GM12878 (cell line): ENCODE measurements around the gene PRDM4. TPM values are rescaled to one million over a fixed set of nuclear protein-coding genes. Genes with fewer than 3 reads are reported as not detected.
A peak's percentile ranks its signal among the peaks of the same experiment; 100 is the strongest.

Experiments used
- ATAC-seq: fragments of 200-7000 bp; cut with Tn5 transposase; 3 replicates; pipeline ENCODE4 v1.9.1; 2020; ENCODE audit warnings: mild to moderate bottlenecking, moderate library complexity
- BruUV-seq: library from RNA; stranded (reverse); fragments of 400-500 nt; replicated peaks from 2 replicates; lab custom pipeline; 2021; lab: Mats Ljungman, UMichigan
- CTCF ChIA-PET: fragments of 300-600 bp; sonication (Branson Sonifier 250); formaldehyde crosslinking; extraction: SDS; loops from one replicate; lab custom pipeline; 2021; ENCODE audit warnings: inconsistent platforms; lab: Yijun Ruan, JAX
- POLR2A ChIA-PET: fragments of 350-600 bp; formaldehyde crosslinking; extraction: SDS; loops from one replicate; lab custom pipeline; 2021; ENCODE audit warnings: inconsistent platforms; lab: Charles Lee
- RAD21 ChIA-PET: fragments of 300-600 bp; sonication (Branson Sonifier 250); formaldehyde crosslinking; loops from one replicate; lab custom pipeline; 2023; ENCODE audit warnings: antibody characterized with exemption; ENCODE audit not compliant: unreplicated experiment; lab: Charles Lee
- SMC1A ChIA-PET: fragments of 300-600 bp; sonication (Branson Sonifier 250); formaldehyde crosslinking; loops from one replicate; lab custom pipeline; 2023; ENCODE audit not compliant: unreplicated experiment, uncharacterized antibody; lab: Charles Lee
- DNase-seq: peaks from one replicate; pipeline ENCODE4 v3.0.0-alpha.2; 2011; ENCODE audit warnings: low read depth, low spot score
- FAIRE-seq: peaks from 3 replicates; lab custom pipeline; 2011; peaks lifted over from hg19 to GRCh38; lab: Jason Lieb, UNC
- H2AFZ ChIP-seq: 2 replicates; pipeline ENCODE4 v1.6.0; 2011; ENCODE audit warnings: low read depth, low read length, control low read depth; ENCODE audit not compliant: control insufficient read depth
- H3K27ac ChIP-seq: 2 replicates; pipeline ENCODE4 v1.5.1; 2011; ENCODE audit warnings: control low read depth; ENCODE audit not compliant: control insufficient read depth, insufficient read depth
- H3K27me3 ChIP-seq, 2 experiments: replicated peaks in 1 of 2; 2 replicates each; pipeline versions ENCODE4 v1.6.0 to v1.6.1; 2011; ENCODE audit warnings: low read length in 1 of 2; ENCODE audit not compliant: control insufficient read depth in 2 of 2, insufficient read depth in 2 of 2
- H3K36me3 ChIP-seq, 2 experiments: 2 replicates each; pipeline ENCODE4 v1.5.1; 2011; ENCODE audit warnings: low read length in 1 of 2; ENCODE audit not compliant: control insufficient read depth in 2 of 2, insufficient read depth in 2 of 2
- H3K4me1 ChIP-seq: 2 replicates; pipeline ENCODE4 v1.6.1; 2011; ENCODE audit warnings: mild to moderate bottlenecking, low read length, moderate library complexity, mixed read lengths; ENCODE audit not compliant: control insufficient read depth, insufficient read depth
- H3K4me2 ChIP-seq: 2 replicates; pipeline ENCODE4 v1.6.0; 2011; ENCODE audit warnings: control low read depth; ENCODE audit not compliant: control insufficient read depth, insufficient read depth
- H3K4me3 ChIP-seq: fragments of 200-600 bp; sonication (generic); 2 replicates; pipeline ENCODE4 v1.5.1; 2016
- H3K79me2 ChIP-seq: 2 replicates; pipeline ENCODE4 v1.6.0; 2011; ENCODE audit warnings: low read length; ENCODE audit not compliant: control insufficient read depth, insufficient read depth
- H3K9ac ChIP-seq: 2 replicates; pipeline ENCODE4 v1.8.0; 2011; ENCODE audit warnings: low read length, control low read depth, mixed read lengths; ENCODE audit not compliant: control insufficient read depth, insufficient read depth
- H3K9me3 ChIP-seq: replicated peaks from 3 replicates; pipeline ENCODE4 v1.5.1; 2011; ENCODE audit warnings: mild to moderate bottlenecking, low read length; ENCODE audit not compliant: control insufficient read depth, insufficient read depth
- H4K20me1 ChIP-seq: 2 replicates; pipeline ENCODE4 v1.6.0; 2011; ENCODE audit not compliant: control insufficient read depth, insufficient read depth
- BMI1 ChIP-seq: fragments of 450-650 bp; IDR thresholded peaks from 2 replicates; pipeline ENCODE4 v1.6.1; 2016; ENCODE audit warnings: mild to moderate bottlenecking, moderate library complexity, borderline replicate concordance
- CBX5 ChIP-seq: sonication (generic); IDR thresholded peaks from 2 replicates; pipeline ENCODE4 v1.6.1; 2016; ENCODE audit warnings: low read depth, moderate library complexity, mild to moderate bottlenecking, inconsistent platforms
- CHD2 ChIP-seq: IDR thresholded peaks from 2 replicates; pipeline ENCODE4 v1.6.1; 2011; ENCODE audit warnings: low read depth, low read length, improper control_type of control experiment, borderline replicate concordance
- CREM ChIP-seq: IDR thresholded peaks from 2 replicates; pipeline ENCODE4 v1.6.1; 2014; ENCODE audit warnings: antibody characterized with exemption, low read depth
- FOXM1 ChIP-seq: IDR thresholded peaks from 2 replicates; pipeline ENCODE4 v1.6.1; 2012; ENCODE audit warnings: low read depth, mild to moderate bottlenecking, inconsistent platforms, low read length, moderate library complexity
- HDGF ChIP-seq: fragments of 450-650 bp; IDR thresholded peaks from 2 replicates; pipeline ENCODE4 v1.6.1; 2016; ENCODE audit warnings: antibody characterized with exemption
- MEF2A ChIP-seq: IDR thresholded peaks from 2 replicates; pipeline ENCODE4 v1.6.1; 2011; ENCODE audit warnings: low read depth, mild to moderate bottlenecking, low read length, moderate library complexity; ENCODE audit not compliant: insufficient read depth
- MEF2B ChIP-seq: fragments of 450-650 bp; IDR thresholded peaks from 2 replicates; pipeline ENCODE4 v1.6.1; 2018; ENCODE audit warnings: mild to moderate bottlenecking, moderate library complexity; ENCODE audit not compliant: partially characterized antibody, poor library complexity, severe bottlenecking
- NBN ChIP-seq: fragments of 450-650 bp; IDR thresholded peaks from 2 replicates; pipeline ENCODE4 v1.6.1; 2016
- NR2C1 ChIP-seq: fragments of 450-650 bp; IDR thresholded peaks from 2 replicates; pipeline ENCODE4 v1.6.1; 2017; ENCODE audit warnings: antibody characterized with exemption, mild to moderate bottlenecking, moderate library complexity
- POLR2AphosphoS5 ChIP-seq: IDR thresholded peaks from 2 replicates; pipeline ENCODE4 v1.6.1; 2011; ENCODE audit warnings: mild to moderate bottlenecking, low read length, inconsistent platforms
- SREBF1 ChIP-seq: IDR thresholded peaks from 2 replicates; pipeline ENCODE4 v1.6.1; 2012; ENCODE audit warnings: mild to moderate bottlenecking, low read length
- SUZ12 ChIP-seq: fragments of 200-600 bp; sonication (generic); IDR thresholded peaks from one replicate; pipeline ENCODE4 v1.6.1; 2018; ENCODE audit warnings: antibody characterized with exemption, mild to moderate bottlenecking; ENCODE audit not compliant: unreplicated experiment
- ZNF622 ChIP-seq: fragments of 450-650 bp; IDR thresholded peaks from 2 replicates; pipeline ENCODE4 v1.6.1; 2017; ENCODE audit warnings: mild to moderate bottlenecking, inconsistent platforms
- WGBS: methylation state at CpG from one replicate; pipeline ENCODE4 v1.1.6; 2016; ENCODE audit warnings: low lambda C conversion rate; ENCODE audit not compliant: insufficient replicate concordance, insufficient coverage; ENCODE audit errors: missing lambda C conversion rate; 5-methylcytosine and 5-hydroxymethylcytosine counted together
- in situ Hi-C: fragments of 300-500 bp; cut with MboI; formaldehyde crosslinking; loops from 9 replicates; pipeline ENCODE4 v1.14.3; 2018; ENCODE audit warnings: mixed read lengths
- intact Hi-C: fragments of 100-400 bp; cut with micrococcal nuclease; formaldehyde crosslinking; loops from one replicate; pipeline ENCODE4 v1.14.2; 2022; ENCODE audit not compliant: unreplicated experiment
- polyA plus RNA-seq, 11 experiments: library from polyadenylated mRNA; depleted of rRNA in 4 of 11; unstranded in 6 of 11; stranded (reverse) in 5 of 11; fragments of >200 nt; fragmentation: Nextera tagmentation in 4 of 11; fragmentation: Illumina TruSeq in 1 of 11; extraction: Ambion mirVana in 4 of 11; extraction: Trizol in 1 of 11; gene quantifications; 1 replicate in 1 of 11; 2 replicates in 10 of 11; pipeline versions ENCODE4 v1.2.1 to v1.2.3, GENCODE V29; 2011 to 2016; ENCODE audit warnings: inconsistent platforms in 2 of 11, missing spikeins in 2 of 11, low read depth in 1 of 11
- total RNA-seq, 4 experiments: library from RNA; depleted of rRNA in 3 of 4; stranded (reverse); fragments of >200 nt in 3 of 4; fragmentation: Illumina TruSeq in 1 of 4; extraction: Trizol in 1 of 4; gene quantifications; 2 replicates each; pipeline versions ENCODE4 v1.2.1 to v1.2.3, GENCODE V29; 2013 to 2021
- TF ChIP-seq, protein P1 (sequence below): fragments of 450-650 bp; IDR thresholded peaks from 2 replicates; pipeline ENCODE4 v1.6.1; 2016; ENCODE audit warnings: mild to moderate bottlenecking
- TF ChIP-seq, protein P2 (sequence below): fragments of 450-650 bp; IDR thresholded peaks from 2 replicates; pipeline ENCODE4 v1.6.1; 2017; ENCODE audit warnings: mild to moderate bottlenecking
- TF ChIP-seq, protein P3 (sequence below): fragments of 450-650 bp; IDR thresholded peaks from 2 replicates; pipeline ENCODE4 v1.6.1; 2018; ENCODE audit warnings: mild to moderate bottlenecking, low read depth, moderate library complexity; ENCODE audit not compliant: partially characterized antibody
- TF ChIP-seq, protein P4 (sequence below): fragments of 450-650 bp; IDR thresholded peaks from 2 replicates; pipeline ENCODE4 v1.6.1; 2016; ENCODE audit warnings: mild to moderate bottlenecking

The PRDM4 gene
- total and polyA plus RNA-seq, 10 of the 15 experiments (the other 5 are each of a cell fraction or from before 2014, with no cell fraction given) = 5.1 to 22.2 (median 15.0) TPM

DNA sequence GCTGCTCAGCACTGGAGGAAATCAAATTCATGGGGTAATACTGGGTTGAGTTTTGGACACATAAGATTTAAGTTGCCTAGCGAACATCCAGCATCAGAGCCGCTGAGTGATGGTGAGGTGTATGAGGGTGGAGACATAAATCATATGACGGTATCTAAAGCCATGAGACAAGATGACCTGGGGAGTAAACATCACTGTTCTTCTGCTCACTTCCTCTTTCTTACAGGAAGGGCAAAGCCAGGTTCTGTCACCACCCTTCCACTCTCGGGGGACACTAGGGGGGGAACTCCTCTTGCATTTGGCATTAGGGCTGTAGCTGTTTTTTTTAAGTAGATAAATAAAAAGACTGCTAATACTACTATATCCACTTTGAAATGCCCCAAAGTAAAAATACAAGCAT lies 24.0 kb downstream of the PRDM4 start:
- intact Hi-C loops = no loop called here
- H3K9ac ChIP-seq = no peak overlapping the region
- CTCF ChIA-PET = interaction anchor here (0.6 to 3.3 kb wide), 9 partner anchors 22 to 303 kb away, joined by 3 to 24 read pairs (median 3); no protein-coding TSS in a partner anchor
- FAIRE-seq (peak; percentile 47), ATAC-seq (peak; percentile 100), DNase-seq (peak; percentile 57)
- 3% methylated on average over 4 of the region's 4 CpGs for WGBS
- RAD21 ChIA-PET = interaction anchor here (1.3 to 1.6 kb wide), 2 partner anchors 22 to 148 kb away, joined by 3 to 7 read pairs; no protein-coding TSS in a partner anchor
- SMC1A ChIA-PET = interaction anchor here (1.0 to 1.4 kb wide), 5 partner anchors 13 to 150 kb away, joined by 4 to 6 read pairs (median 5); no protein-coding TSS in a partner anchor
- H3K4me1 ChIP-seq = peaks cover 3% of the 10 kb centered on the region; the same call in 1 of the 2 replicates
- no peaks in the 10 kb centered on the region for H3K27me3 ChIP-seq
- in situ Hi-C loops = no loop called here
- H3K4me2 ChIP-seq = no peak overlapping the region
- no peak overlapping the region for H2AFZ ChIP-seq
- no peaks in the 10 kb centered on the region for H3K9me3 ChIP-seq
- no peak overlapping the region for H3K27ac ChIP-seq
- BruUV-seq = no TSS peak
- H3K36me3 ChIP-seq = peaks cover 4 to 27% of the 10 kb centered on the region in 2 experiments
- H3K79me2 ChIP-seq = no peaks in the 10 kb centered on the region
- H4K20me1 ChIP-seq = no peaks in the 10 kb centered on the region
- POLR2A ChIA-PET = interaction anchor here (0.5 kb wide), 1 partner anchor 93 kb away, joined by 4 read pairs; no protein-coding TSS in a partner anchor
- no peak overlapping the region for H3K4me3 ChIP-seq
- TF ChIP-seq, protein P1, sequence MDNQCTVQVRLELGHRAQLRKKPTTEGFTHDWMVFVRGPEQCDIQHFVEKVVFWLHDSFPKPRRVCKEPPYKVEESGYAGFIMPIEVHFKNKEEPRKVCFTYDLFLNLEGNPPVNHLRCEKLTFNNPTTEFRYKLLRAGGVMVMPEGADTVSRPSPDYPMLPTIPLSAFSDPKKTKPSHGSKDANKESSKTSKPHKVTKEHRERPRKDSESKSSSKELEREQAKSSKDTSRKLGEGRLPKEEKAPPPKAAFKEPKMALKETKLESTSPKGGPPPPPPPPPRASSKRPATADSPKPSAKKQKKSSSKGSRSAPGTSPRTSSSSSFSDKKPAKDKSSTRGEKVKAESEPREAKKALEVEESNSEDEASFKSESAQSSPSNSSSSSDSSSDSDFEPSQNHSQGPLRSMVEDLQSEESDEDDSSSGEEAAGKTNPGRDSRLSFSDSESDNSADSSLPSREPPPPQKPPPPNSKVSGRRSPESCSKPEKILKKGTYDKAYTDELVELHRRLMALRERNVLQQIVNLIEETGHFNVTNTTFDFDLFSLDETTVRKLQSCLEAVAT = no peak
- TF ChIP-seq, protein P2, sequence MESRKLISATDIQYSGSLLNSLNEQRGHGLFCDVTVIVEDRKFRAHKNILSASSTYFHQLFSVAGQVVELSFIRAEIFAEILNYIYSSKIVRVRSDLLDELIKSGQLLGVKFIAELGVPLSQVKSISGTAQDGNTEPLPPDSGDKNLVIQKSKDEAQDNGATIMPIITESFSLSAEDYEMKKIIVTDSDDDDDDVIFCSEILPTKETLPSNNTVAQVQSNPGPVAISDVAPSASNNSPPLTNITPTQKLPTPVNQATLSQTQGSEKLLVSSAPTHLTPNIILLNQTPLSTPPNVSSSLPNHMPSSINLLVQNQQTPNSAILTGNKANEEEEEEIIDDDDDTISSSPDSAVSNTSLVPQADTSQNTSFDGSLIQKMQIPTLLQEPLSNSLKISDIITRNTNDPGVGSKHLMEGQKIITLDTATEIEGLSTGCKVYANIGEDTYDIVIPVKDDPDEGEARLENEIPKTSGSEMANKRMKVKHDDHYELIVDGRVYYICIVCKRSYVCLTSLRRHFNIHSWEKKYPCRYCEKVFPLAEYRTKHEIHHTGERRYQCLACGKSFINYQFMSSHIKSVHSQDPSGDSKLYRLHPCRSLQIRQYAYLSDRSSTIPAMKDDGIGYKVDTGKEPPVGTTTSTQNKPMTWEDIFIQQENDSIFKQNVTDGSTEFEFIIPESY = no peak
- TF ChIP-seq CREM = peak; percentile 61; the same call in 1 of the 2 replicates
- no peak for TF ChIP-seq CHD2
- no peak for TF ChIP-seq ZNF622
- TF ChIP-seq SUZ12 = no peak
- TF ChIP-seq MEF2B = peak; percentile 70
- TF ChIP-seq NBN = peak; percentile 51; the same call in 1 of the 2 replicates
- TF ChIP-seq NR2C1 = no peak
- TF ChIP-seq SREBF1 = no peak
- TF ChIP-seq, protein P3, sequence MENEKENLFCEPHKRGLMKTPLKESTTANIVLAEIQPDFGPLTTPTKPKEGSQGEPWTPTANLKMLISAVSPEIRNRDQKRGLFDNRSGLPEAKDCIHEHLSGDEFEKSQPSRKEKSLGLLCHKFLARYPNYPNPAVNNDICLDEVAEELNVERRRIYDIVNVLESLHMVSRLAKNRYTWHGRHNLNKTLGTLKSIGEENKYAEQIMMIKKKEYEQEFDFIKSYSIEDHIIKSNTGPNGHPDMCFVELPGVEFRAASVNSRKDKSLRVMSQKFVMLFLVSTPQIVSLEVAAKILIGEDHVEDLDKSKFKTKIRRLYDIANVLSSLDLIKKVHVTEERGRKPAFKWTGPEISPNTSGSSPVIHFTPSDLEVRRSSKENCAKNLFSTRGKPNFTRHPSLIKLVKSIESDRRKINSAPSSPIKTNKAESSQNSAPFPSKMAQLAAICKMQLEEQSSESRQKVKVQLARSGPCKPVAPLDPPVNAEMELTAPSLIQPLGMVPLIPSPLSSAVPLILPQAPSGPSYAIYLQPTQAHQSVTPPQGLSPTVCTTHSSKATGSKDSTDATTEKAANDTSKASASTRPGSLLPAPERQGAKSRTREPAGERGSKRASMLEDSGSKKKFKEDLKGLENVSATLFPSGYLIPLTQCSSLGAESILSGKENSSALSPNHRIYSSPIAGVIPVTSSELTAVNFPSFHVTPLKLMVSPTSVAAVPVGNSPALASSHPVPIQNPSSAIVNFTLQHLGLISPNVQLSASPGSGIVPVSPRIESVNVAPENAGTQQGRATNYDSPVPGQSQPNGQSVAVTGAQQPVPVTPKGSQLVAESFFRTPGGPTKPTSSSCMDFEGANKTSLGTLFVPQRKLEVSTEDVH = no peak
- TF ChIP-seq, protein P4, sequence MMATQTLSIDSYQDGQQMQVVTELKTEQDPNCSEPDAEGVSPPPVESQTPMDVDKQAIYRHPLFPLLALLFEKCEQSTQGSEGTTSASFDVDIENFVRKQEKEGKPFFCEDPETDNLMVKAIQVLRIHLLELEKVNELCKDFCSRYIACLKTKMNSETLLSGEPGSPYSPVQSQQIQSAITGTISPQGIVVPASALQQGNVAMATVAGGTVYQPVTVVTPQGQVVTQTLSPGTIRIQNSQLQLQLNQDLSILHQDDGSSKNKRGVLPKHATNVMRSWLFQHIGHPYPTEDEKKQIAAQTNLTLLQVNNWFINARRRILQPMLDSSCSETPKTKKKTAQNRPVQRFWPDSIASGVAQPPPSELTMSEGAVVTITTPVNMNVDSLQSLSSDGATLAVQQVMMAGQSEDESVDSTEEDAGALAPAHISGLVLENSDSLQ = peak; percentile 80
- TF ChIP-seq MEF2A = no peak
- no peak for TF ChIP-seq BMI1
- no peak for TF ChIP-seq HDGF
- TF ChIP-seq POLR2AphosphoS5 = 0 out of 2 replicates have a peak, but pooled peaks have one; percentile 27
- TF ChIP-seq FOXM1 = no peak
- no peak for TF ChIP-seq CBX5
